Iris pigment epithelial cell (primary cell): Measurements from ENCODE around the gene GPRASP1.
"Not testable (repeated sequence)": the region's sequence is repeated elsewhere in the genome, so short reads cannot be mapped to it uniquely, and the experiment has no call there.

Experiments
- DNase-seq: peaks from one replicate; pipeline ENCODE4 v3.0.0-alpha.2; 2011; ENCODE audit warnings: low read depth

GPRASP1 gene, protein sequence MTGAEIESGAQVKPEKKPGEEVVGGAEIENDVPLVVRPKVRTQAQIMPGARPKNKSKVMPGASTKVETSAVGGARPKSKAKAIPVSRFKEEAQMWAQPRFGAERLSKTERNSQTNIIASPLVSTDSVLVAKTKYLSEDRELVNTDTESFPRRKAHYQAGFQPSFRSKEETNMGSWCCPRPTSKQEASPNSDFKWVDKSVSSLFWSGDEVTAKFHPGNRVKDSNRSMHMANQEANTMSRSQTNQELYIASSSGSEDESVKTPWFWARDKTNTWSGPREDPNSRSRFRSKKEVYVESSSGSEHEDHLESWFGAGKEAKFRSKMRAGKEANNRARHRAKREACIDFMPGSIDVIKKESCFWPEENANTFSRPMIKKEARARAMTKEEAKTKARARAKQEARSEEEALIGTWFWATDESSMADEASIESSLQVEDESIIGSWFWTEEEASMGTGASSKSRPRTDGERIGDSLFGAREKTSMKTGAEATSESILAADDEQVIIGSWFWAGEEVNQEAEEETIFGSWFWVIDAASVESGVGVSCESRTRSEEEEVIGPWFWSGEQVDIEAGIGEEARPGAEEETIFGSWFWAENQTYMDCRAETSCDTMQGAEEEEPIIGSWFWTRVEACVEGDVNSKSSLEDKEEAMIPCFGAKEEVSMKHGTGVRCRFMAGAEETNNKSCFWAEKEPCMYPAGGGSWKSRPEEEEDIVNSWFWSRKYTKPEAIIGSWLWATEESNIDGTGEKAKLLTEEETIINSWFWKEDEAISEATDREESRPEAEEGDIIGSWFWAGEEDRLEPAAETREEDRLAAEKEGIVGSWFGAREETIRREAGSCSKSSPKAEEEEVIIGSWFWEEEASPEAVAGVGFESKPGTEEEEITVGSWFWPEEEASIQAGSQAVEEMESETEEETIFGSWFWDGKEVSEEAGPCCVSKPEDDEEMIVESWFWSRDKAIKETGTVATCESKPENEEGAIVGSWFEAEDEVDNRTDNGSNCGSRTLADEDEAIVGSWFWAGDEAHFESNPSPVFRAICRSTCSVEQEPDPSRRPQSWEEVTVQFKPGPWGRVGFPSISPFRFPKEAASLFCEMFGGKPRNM (N-terminal part only)

DNA sequence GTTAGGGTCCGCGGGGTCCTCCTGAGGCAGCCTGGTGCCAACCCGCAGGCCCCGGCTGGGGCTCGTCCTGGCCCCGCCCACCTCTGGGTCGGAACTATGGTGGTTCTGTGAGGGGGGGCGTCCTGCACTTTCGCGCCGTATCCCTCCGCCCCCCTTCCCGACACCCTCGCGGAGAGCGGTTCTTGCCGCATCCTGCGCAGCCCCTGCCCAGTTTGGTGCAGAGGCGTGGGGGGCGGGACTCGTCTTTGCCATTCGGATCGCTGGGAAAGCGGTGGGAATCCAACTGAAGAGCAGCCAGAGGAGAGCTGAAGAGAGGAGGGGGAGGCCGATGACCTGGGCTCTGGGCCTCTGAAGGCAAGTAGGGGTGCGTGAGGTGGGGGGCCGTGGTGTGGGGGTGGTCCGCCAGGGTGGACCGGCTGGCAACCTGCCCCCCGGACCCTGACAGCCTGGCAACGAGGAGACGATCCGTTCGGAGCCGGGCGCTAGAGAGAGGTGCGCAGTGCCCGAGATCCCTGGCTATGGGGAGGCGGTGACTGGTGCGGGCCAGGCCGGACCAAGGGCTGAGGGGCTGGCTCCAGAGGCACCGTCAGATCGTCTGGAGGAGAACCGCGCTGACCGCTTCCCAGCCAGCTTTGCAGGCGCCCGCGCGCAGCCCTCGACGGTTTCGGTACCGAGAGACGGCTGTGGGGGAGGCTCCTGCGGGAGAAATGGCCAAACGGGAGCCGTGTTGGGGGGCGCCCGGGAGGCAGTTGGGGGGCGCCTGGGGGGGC is at the start of gene GPRASP1:
Gene GPRASP1, plus strand, starts transcription at position 242 of the 770 bp plus-strand sequence. CDS start 2,431 bp downstream, outside the sequence.
- peak; percentile 10 for DNase-seq

DNA sequence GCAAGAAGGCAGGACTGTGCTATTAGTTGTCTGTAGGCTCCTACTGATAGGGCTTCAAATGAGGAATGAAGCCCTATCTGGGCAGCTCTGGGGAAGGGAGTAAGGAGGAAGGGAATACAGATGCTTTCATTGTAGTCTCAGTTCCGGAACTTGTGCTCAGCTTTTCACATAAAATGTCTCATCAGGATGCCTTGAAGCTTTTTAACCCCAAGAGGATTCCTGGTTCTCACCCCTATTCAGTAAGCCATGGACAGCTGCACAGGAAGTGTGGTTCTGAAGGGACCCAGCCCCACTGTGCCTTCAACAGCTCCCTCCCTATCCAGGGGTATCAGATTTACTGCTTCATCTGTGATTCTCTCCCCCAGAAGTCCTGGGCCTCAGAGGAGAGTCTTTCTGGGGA is 47.0 kb upstream of the GPRASP1 start:
- no peak for DNase-seq

- DNase-seq, result no peak
Observed at GRCh38 chrX:102606115-102606514, 45.2 kb upstream of the GPRASP1 start.

GRCh38 chrX:102610905-102611304 is 40.4 kb upstream of the GPRASP1 start:
- no peak for DNase-seq

DNA sequence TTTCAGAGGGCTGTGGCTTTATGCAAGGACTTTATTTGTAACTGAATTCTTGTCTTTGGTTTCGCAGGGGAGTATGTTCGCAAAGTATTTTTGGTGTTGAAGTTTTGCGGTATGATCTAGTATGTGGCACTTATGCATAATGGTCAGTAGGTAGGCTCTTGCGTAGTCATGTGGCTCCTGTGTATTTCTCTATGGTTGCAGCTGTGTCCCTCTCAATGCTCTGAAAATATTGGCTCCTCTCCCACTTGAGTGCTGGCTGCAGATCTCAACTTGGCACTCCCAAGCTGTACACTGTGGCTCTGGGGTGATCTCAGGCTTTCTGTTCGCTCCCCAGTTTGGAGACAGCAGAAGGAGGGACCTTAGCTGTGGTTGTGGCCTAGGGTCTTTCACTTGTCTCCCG is 27.2 kb upstream of the GPRASP1 start:
- DNase-seq, result no peak

GRCh38 chrX:102627640-102628039 is 23.6 kb upstream of the GPRASP1 start:
- DNase-seq, result no peak

DNA sequence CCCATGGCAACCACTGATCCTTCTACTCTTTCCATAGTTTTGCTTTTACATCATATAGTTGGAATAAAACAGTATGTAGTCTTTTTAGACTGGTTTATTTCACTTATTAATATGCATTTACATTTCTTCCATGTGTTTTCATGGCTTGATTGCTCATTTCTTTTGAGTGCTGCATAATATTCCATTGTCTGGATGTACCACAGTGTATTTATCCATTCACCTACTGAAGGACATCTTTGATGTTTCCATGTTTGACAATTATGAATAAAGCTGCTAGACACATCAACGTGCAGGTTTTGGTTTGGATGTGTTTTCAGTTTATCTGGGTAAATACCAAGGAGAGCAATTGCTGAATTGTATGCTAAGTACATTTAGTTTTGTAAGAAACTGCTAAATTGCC is 13.7 kb upstream of the GPRASP1 start:
- no peak for DNase-seq

GRCh38 chrX:102650903-102651241 is 411 bp upstream of the GPRASP1 start:
- no peak for DNase-seq

- peak; percentile 49 for DNase-seq
Observed at GRCh38 chrX:102652031-102652688, 877 bp downstream of the GPRASP1 start.

GRCh38 chrX:102654696-102655095 is 3.4 kb downstream of the GPRASP1 start:
- DNase-seq, result no peak

- no peak for DNase-seq
Observed at GRCh38 chrX:102658556-102658955, 7.3 kb downstream of the GPRASP1 start.

DNA sequence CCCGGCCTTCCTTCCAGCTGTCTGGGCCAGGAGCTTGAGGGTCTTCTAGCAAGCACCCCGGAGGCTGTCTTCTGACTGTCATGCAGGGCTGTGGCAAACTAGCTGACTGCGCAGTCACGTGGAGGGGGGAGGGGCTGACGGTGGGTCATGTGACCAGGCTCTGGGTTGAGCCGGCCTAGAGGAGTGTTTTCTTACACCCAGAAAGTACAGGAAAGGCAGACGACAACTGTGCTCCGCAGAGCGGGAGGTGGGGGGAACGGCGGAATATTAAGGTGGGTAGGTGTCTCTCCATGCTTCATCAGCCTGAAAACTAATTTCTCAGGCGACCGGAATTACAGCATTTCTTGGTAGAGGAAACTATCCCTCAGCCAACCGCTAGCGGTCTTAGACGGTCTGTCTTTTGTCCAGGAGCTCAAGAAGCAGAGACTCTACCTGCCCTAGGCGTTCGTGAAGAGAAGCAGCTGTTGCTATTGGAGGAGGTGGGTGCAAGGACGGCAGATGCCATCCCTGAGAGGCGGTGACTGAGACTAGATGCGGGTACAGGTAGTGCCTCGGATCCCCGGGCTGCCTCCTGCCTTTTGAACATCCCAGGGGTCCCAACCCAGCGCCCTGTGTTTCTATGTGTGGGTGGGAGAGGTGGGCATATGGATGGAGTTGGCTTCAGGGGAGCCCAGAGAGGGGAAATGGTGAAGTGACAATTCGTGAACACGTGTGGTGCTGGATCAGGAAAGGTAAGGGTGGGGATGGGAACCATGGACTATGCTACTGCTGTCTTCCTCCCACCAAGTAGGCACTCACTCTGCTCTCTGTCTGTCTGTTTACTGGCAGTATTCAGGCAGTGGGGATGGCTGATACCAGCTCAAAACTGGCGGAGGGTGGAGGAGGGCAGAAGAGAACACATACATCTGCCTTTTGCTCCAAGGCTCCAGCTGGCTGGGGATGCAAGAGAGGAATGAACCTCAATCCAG is 8.8 kb downstream of the GPRASP1 start:
- peak; percentile 67 for DNase-seq

DNA sequence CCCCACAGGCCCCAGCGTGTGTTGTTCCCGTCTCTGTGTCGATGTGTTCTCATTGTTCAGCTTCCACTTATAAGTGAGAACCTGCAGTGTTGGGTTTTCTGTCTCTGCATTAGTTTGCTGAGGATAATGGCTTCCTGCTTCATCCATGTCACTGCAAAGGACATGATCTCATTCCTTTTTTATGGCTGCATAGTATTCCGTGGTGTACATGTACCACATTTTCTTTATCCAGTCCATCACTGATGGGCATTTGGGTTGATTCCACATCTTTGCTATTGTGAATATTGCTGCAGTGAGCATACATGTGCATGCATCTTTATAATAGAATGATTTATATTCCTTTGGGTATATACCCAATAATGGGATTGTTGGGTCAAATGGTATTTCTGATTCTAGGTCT is 12.5 kb downstream of the GPRASP1 start:
- DNase-seq, result not testable (repeated sequence)

- not testable (repeated sequence) for DNase-seq
Observed at GRCh38 chrX:102667034-102667433, 15.8 kb downstream of the GPRASP1 start.

DNA sequence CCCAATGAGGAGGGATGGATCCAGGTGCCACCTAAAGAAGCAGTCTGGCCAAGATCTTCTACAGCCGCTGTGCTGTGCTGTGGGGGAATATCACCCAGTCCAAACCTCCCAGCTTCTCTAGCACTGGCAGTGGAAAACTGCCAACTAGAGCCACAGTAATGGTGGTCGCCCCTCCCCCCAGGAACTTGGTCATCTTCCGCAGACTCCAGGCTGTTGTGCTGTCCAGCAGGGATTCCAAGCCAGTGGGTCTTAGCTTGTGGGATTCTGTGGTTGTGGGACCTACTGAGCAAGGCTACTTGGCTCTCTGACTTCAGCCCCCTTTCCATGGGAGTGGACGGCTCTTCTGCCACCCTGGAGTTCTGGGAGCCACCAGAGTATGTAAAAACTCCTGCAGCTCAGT is 18.2 kb downstream of the GPRASP1 start:
- no peak for DNase-seq

DNA sequence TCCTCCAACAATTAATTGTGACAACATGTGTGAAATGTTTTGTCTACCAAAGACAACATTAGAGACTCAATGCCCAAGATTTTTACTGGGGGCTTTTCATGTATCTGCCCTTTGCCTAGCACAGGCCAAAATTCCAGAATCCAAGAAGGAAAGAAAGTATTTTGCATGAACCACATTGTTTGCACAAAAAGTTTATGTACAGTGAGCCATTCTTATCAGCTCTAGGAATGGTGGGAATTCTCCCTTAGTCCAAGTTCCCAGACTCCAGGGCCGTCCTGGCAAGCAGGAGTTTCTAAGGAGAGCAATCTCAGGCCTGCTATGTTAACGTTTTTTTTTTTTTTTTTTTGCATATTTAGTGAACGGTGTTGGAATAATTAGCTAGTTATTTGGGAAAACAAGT is 21.6 kb downstream of the GPRASP1 start:
- DNase-seq, result no peak

- DNase-seq, result not testable (repeated sequence)
Observed at GRCh38 chrX:102677479-102677878, 26.2 kb downstream of the GPRASP1 start.

DNA sequence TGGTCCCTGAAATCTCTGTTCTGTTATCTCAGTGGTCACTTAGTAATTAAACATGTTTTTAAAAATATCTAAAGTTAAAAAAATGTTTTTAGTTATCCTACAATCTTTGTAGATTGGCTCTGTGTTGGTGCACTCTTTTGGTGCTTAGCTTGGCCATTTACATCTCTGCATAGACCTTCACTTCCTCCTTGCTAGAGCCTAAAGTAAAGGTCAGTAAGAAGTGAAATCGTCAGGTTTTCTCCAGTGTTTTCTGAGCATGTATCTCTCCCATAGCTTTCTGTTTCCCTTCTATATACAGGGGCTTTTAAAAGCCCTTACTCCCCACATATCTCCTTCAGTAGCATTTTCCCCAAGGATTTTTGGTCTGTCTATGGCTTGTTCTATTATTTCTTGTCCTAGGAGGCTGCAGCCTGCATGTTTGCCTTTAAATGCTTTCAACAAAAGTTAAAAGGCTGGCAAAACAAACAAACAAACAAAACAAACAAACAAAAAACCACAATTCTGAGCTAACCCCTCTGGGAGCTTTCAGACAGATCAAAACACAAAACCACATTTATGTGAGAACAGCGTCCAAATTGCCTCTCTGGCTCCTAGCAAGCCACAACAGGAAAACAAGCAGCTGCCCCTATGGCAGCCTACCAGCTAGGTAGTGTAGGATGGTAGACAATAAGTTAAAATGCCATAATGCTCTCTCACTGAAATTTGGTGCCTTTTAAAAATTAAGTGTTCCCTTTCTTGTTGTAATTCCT is 33.7 kb downstream of the GPRASP1 start:
- DNase-seq, result no peak

GRCh38 chrX:102694749-102695148 is 43.5 kb downstream of the GPRASP1 start:
- no peak for DNase-seq
